Inflammatory macrophage (primary cell): ENCODE data around the gene FANCD2OS.
"Not testable (repeated sequence)": the region's sequence is repeated elsewhere in the genome, so short reads cannot be mapped to it uniquely, and the experiment has no call there.

Source experiments
- DNase-seq, 2 donors: peaks; one replicate each; pipeline ENCODE4 v3.0.0-alpha.2; 2020 to 2022

The FANCD2OS gene

DNA sequence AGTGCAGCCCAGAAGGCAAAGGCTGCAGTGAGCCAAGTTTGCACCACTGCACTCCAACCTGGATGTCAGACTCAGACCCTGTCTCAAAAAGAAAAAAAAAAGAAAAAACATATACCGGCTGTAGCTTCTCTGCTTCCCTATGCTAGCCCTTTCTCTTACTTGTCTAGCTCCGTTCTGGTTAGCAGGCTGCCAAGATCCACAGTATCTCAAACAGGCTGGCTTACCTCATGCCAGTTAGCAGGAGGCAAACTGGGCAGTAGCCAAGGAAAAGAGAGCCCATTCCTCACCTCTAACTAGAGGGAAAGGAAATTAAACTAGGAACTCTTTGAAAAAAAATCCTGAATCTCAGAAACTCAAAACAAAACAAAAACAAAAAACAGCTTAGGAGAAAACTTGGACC is 16.7 kb downstream of the FANCD2OS start:
- not testable (repeated sequence) for DNase-seq

DNA sequence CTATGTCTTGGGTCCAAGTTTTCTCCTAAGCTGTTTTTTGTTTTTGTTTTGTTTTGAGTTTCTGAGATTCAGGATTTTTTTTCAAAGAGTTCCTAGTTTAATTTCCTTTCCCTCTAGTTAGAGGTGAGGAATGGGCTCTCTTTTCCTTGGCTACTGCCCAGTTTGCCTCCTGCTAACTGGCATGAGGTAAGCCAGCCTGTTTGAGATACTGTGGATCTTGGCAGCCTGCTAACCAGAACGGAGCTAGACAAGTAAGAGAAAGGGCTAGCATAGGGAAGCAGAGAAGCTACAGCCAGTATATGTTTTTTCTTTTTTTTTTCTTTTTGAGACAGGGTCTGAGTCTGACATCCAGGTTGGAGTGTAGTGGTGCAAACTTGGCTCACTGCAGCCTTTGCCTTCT is 17.3 kb downstream of the FANCD2OS start:
- DNase-seq, result not testable (repeated sequence)

DNA sequence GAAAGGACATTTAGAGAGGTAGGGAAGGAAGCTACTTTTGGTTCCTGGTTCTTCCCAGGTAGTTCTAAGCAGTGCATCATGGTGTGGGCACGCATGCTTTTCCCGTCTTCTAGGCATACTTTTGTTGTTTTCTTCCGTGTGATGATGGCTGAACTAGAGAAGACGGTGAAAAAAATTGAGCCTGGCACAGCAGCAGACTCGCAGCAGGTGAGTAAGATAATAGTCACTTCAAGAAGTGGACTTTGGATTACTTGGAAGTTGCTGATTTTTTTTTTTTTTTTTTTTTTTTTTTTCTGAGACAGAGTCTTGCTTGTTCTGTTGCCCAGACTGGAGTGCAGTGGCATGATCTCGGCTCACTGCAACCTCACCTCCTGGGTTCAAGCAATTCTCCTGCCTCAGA is 17.9 kb downstream of the FANCD2OS start:
- DNase-seq, result no peak

DNA sequence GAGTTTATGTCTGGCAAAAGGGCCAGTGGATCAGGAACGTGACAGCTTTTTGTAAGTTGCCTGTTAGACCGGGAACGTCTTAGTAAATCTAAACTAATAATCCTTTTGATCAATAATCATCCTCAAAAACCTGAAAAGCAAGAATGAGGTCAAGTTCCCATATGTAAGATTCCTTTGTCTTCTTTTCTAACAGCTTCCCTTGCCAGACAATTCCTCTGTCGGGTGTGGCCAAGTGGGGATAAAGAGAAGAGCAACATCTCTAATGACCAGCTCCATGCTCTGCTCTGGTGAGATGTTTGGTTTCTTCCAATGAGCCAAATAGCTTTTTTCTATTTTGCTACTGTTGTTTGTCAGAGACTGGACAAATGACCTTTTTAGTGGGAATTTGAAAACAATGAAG is 19.8 kb downstream of the FANCD2OS start:
- DNase-seq, result no peak

DNA sequence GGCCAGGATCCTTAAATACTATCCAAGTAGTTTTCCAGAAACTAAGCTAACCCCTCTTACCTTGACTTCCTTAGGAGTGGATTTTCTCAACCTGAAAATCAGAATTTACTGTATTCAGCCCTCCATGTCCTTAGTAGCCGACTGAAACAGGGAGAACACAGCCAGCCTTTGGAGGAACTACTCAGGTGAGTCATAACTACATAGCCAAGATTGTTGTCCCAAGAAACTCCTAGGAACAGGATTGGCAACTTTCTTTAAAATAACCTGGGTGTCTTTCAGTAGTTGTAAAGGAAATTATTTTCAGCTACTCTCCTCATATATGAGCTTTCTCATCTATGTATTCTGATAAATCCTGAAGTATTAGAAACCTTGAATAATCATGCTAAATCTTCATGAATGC is 22.3 kb downstream of the FANCD2OS start:
- DNase-seq, result no peak

DNA sequence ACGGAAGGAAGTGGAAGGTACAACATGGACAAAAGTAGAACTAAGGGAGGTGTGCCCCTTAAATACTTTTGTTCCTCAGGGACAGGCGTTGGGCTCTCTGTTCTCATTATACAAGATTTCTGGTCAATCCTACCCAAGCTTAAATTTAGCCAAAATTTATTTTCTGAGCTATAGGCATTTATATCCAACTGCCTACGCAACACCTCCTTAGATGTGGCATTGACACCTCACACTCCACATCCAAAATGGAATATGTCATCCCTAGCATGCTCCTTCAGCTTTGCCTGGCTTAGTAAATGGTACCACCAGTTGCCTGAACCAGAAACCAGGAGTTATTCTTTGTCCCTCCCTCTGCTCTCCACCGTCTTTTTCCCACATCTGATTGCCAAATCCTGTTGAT is 26.2 kb downstream of the FANCD2OS start:
- DNase-seq, result no peak

DNA sequence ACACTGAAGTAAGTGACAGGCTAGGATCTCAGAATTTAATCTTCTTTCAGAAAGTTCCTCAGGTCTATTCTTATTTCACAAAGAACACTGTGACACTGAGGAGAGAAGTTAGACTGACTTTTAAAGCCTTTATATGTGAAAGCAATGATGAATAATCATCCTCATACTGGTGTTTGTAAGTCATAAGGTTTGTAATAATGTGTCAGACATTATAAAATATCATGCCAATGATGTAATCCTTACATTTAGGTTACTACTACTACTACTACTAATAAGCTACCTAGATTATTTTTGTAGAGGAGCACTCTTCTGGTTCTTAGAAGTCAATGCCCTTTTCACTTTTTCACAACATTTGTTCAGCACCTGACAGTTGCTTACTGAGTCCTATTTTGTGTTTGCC is 33.4 kb downstream of the FANCD2OS start:
- no peak for DNase-seq

DNA sequence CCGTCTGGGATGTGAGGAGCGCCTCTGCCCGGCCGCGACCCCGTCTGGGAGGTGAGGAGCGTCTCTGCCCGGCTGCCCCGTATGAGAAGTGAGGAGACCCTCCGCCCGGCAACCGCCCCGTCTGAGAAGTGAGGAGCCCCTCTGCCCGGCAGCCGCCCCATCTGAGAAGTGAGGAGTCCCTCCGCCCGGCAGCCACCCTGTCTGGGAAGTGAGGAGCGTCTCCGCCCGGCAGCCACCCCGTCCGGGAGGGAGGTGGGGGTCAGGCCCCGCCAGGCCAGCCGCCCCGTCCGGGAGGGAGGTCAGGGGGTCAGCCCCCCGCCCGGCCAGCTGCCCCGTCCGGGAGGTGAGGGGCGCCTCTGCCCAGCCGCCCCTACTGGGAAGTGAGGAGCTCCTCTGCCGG is 38.0 kb downstream of the FANCD2OS start:
- not testable (repeated sequence) for DNase-seq

DNA sequence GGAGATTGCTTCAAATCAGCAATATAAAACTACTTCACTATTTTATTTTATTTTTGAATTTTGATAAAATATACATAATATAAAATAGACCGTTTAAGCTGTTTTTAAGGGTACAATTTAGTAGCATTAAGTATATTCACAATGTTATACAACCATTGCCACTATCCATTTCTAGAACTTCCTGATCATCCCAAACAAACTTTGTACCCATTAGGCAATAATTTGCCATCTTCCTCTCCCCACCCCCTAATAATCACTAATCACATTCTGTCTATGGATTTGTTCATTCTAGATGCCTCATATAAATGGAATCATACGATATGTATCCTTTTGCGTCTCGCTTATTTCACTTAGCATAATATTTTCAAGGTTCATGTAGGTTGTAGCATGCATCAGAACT is 53.0 kb downstream of the FANCD2OS start:
- DNase-seq, result no peak
